B cell (primary cell): ENCODE measurements around the gene ELFN2. TPM values are rescaled to one million over a fixed set of nuclear protein-coding genes. Genes with fewer than 3 reads are reported as not detected.

Experiments used
- ATAC-seq: fragments of 200-7000 bp; cut with Tn5 transposase; one replicate; pipeline ENCODE4 v1.10.0; 2021; ENCODE audit warnings: low read depth, mild to moderate bottlenecking, moderate number of reproducible peaks, moderate library complexity
- CTCF ChIA-PET: fragments of 350-600 bp; sonication (Branson Sonifier 250); formaldehyde crosslinking; loops from one replicate; lab custom pipeline; 2021; ENCODE audit warnings: antibody characterized with exemption, inconsistent platforms; lab: Charles Lee
- POLR2A ChIA-PET: fragments of 350-600 bp; sonication (Branson Sonifier 250); formaldehyde crosslinking; loops from one replicate; lab custom pipeline; 2021; ENCODE audit warnings: antibody characterized with exemption; lab: Charles Lee
- DNase-seq: peaks from one replicate; pipeline ENCODE4 v3.0.0; 2013
- H2AFZ ChIP-seq: 2 replicates; pipeline ENCODE4 v1.6.1; 2012; ENCODE audit warnings: mild to moderate bottlenecking, low read depth, low read length; ENCODE audit not compliant: insufficient read depth, poor library complexity, severe bottlenecking
- H3K27ac ChIP-seq, 2 donors: 1 replicate in 1 of 2; 2 replicates in 1 of 2; pipeline ENCODE4 v1.5.1; 2012 to 2013; ENCODE audit warnings: low read length in 2 of 2, mild to moderate bottlenecking in 2 of 2, moderate library complexity in 1 of 2
- H3K27me3 ChIP-seq, 4 experiments: fragments of 200-600 bp in 1 of 4; sonication (generic) in 1 of 4; replicated peaks in 1 of 4; 1 replicate in 2 of 4; 2 replicates in 2 of 4; pipeline versions ENCODE4 v1.6.1 to v1.7.0; 2013 to 2016; ENCODE audit warnings: low read length in 3 of 4, mild to moderate bottlenecking in 2 of 4, mixed read lengths in 1 of 4, moderate library complexity in 1 of 4; ENCODE audit not compliant: insufficient read depth in 4 of 4, control insufficient read depth in 3 of 4; ENCODE audit errors: control extremely low read depth in 1 of 4
- H3K36me3 ChIP-seq, 2 experiments: replicated peaks in 1 of 2; 1 replicate in 1 of 2; 2 replicates in 1 of 2; pipeline versions ENCODE4 v1.6.1 to v1.7.1; 2013; ENCODE audit warnings: low read length in 1 of 2; ENCODE audit not compliant: insufficient read depth in 2 of 2, control insufficient read depth in 1 of 2; ENCODE audit errors: control extremely low read depth in 1 of 2, extremely low read depth in 1 of 2
- H3K4me1 ChIP-seq, 2 donors: fragments of 200-600 bp in 1 of 2; sonication (generic) in 1 of 2; 1 replicate in 1 of 2; 2 replicates in 1 of 2; pipeline versions ENCODE4 v1.5.1 to v1.6.1; 2013 to 2017; ENCODE audit warnings: low read length in 2 of 2; ENCODE audit not compliant: control insufficient read depth in 2 of 2, insufficient read depth in 2 of 2
- H3K4me2 ChIP-seq: replicated peaks from 2 replicates; pipeline ENCODE3; 2012; ENCODE audit warnings: mild to moderate bottlenecking, low read depth, low read length; ENCODE audit not compliant: poor library complexity, severe bottlenecking
- H3K4me3 ChIP-seq, 5 experiments: fragments of 200-600 bp in 1 of 5; sonication (generic) in 1 of 5; 1 replicate in 3 of 5; 2 replicates in 2 of 5; pipeline versions ENCODE4 v1.5.1 to v1.7.0; 2011 to 2016; ENCODE audit warnings: low read length in 4 of 5, mild to moderate bottlenecking in 4 of 5, low read depth in 2 of 5, control low read depth in 1 of 5, moderate library complexity in 1 of 5; ENCODE audit not compliant: insufficient read depth in 1 of 5; ENCODE audit errors: control extremely low read depth in 1 of 5, extremely low read depth in 1 of 5
- H3K79me2 ChIP-seq: fragments of 200-600 bp; sonication (generic); one replicate; pipeline ENCODE4 v1.6.0; 2016; ENCODE audit warnings: low read length; ENCODE audit not compliant: control insufficient read depth, insufficient read depth
- H3K9ac ChIP-seq: fragments of 200-600 bp; sonication (generic); 2 replicates; pipeline ENCODE4 v1.6.1; 2017; ENCODE audit warnings: mild to moderate bottlenecking, low read length, moderate library complexity
- H3K9me3 ChIP-seq, 3 donors: one replicate each; pipeline versions ENCODE4 v1.6.1 to v1.7.1; 2013; ENCODE audit warnings: low read length in 2 of 3; ENCODE audit not compliant: control insufficient read depth in 2 of 3, insufficient read depth in 1 of 3; ENCODE audit errors: control extremely low read depth in 1 of 3
- H4K20me1 ChIP-seq: 2 replicates; pipeline ENCODE4 v1.6.0; 2012; ENCODE audit warnings: mild to moderate bottlenecking, low read length; ENCODE audit not compliant: insufficient read depth, control insufficient read depth, poor library complexity, severe bottlenecking
- H3K27ac Mint-ChIP-seq: one replicate; pipeline ENCODE4 v1.8.0; 2021; ENCODE audit warnings: mixed read lengths
- H3K27me3 Mint-ChIP-seq: one replicate; pipeline ENCODE4 v1.8.0; 2021; ENCODE audit warnings: mixed read lengths
- H3K4me1 Mint-ChIP-seq: one replicate; pipeline ENCODE4 v1.8.0; 2021; ENCODE audit warnings: mixed read lengths
- H3K4me3 Mint-ChIP-seq: one replicate; pipeline ENCODE4 v1.8.0; 2021; ENCODE audit warnings: mixed read lengths
- H3K9me3 Mint-ChIP-seq: one replicate; pipeline ENCODE4 v1.8.0; 2022; ENCODE audit warnings: mixed read lengths; ENCODE audit not compliant: insufficient read depth
- CTCF ChIP-seq: fragments of 200-600 bp; IDR thresholded peaks from one replicate; pipeline ENCODE4 v1.8.0; 2022; ENCODE audit warnings: antibody characterized with exemption, mild to moderate bottlenecking
- EZH2 ChIP-seq: IDR thresholded peaks from 2 replicates; pipeline ENCODE4 v1.6.1; 2012; ENCODE audit warnings: borderline replicate concordance, low read depth, mild to moderate bottlenecking, moderate library complexity, low read length; ENCODE audit not compliant: insufficient read depth, poor library complexity, severe bottlenecking
- WGBS: methylation state at CpG from one replicate; pipeline ENCODE4 v1.1.5; 2013; ENCODE audit warnings: missing lambda C conversion rate; ENCODE audit not compliant: insufficient coverage; 5-methylcytosine and 5-hydroxymethylcytosine counted together
- intact Hi-C: fragments of 100-400 bp; cut with micrococcal nuclease; formaldehyde crosslinking; loops from one replicate; pipeline ENCODE4 v1.10.0; 2022
- polyA plus RNA-seq: library from polyadenylated mRNA; depleted of rRNA; stranded (reverse); fragments of >200 nt; gene quantifications from 2 replicates; pipeline ENCODE4 v1.2.3, GENCODE V29; 2012
- total RNA-seq, 2 donors: library from RNA; stranded (reverse); fragments of 120-200 nt in 1 of 2; gene quantifications; 1 replicate in 1 of 2; 2 replicates in 1 of 2; pipeline versions ENCODE4 v1.2.3 to v1.2.4, GENCODE V29; 2013 to 2022

Gene ELFN2
- total and polyA plus RNA-seq, 2 donors (not counting 1 experiment from before 2014, with no cell fraction given): 0.07 to 0.12 TPM

GRCh38 chr22:37379085-37379484, 48.2 kb downstream of the ELFN2 start:
- ATAC-seq: no peak
- Mint-ChIP-seq H3K4me3 (no peak overlapping the region), H3K27ac (no peak overlapping the region), H3K9me3 (no peaks in the 10 kb centered on the region), H3K27me3 (peaks cover 56% of the 10 kb centered on the region), H3K4me1 (peaks cover 38% of the 10 kb centered on the region)
- ChIA-PET POLR2A (no interaction called here), CTCF (interaction anchor here (2.1 kb wide), 1 partner anchor 8 kb away, joined by 6 read pairs; no protein-coding TSS in a partner anchor)
- Histone ChIP-seq H3K79me2 (no peaks in the 10 kb centered on the region), H3K4me3 (no peak overlapping the region), H3K9ac (no peak overlapping the region), H3K27me3 (peaks cover 0 to 28% (median 7%) of the 10 kb centered on the region in 4 experiments), H3K27ac (no peak overlapping the region), H4K20me1 (no peaks in the 10 kb centered on the region), H3K4me1 (peaks cover 5 to 16% of the 10 kb centered on the region in 2 donors), H3K36me3 (no peaks in the 10 kb centered on the region), H3K9me3 (no peaks in the 10 kb centered on the region), H3K4me2 (no peak overlapping the region), H2AFZ (no peak overlapping the region)
- TF ChIP-seq CTCF: no peak
- TF ChIP-seq EZH2: no peak
- intact Hi-C loops: no loop called here
- WGBS: 4% methylated on average over 13 of the region's 13 CpGs
- DNase-seq: no peak

- TF ChIP-seq EZH2 (no peak), CTCF (no peak)
- Mint-ChIP-seq H3K4me3 (no peak overlapping the region), H3K9me3 (no peaks in the 10 kb centered on the region), H3K27me3 (peaks cover 56% of the 10 kb centered on the region), H3K4me1 (peaks cover 38% of the 10 kb centered on the region), H3K27ac (no peak overlapping the region)
- 79% methylated on average over 11 of the region's 14 CpGs for WGBS
- Histone ChIP-seq H3K4me3 (no peak overlapping the region), H4K20me1 (no peaks in the 10 kb centered on the region), H3K4me1 (peaks cover 5 to 16% of the 10 kb centered on the region in 2 donors), H3K4me2 (no peak overlapping the region), H3K9ac (no peak overlapping the region), H3K36me3 (no peaks in the 10 kb centered on the region), H3K27me3 (peaks cover 0 to 28% (median 7%) of the 10 kb centered on the region in 4 experiments), H2AFZ (no peak overlapping the region), H3K27ac (no peak overlapping the region), H3K9me3 (no peaks in the 10 kb centered on the region), H3K79me2 (no peaks in the 10 kb centered on the region)
- DNase-seq: no peak
- POLR2A ChIA-PET: no interaction called here
- intact Hi-C loops: no loop called here
- ATAC-seq: no peak
- CTCF ChIA-PET: interaction anchor here (2.1 kb wide), 1 partner anchor 8 kb away, joined by 6 read pairs; no protein-coding TSS in a partner anchor
Observed at GRCh38 chr22:37378642-37379058, 48.6 kb downstream of the ELFN2 start.
